ENCODE data around the gene TWF1. TPM values are rescaled to one million over a fixed set of nuclear protein-coding genes. Genes with fewer than 3 reads are reported as not detected.

TWF1 gene
- total and polyA plus RNA-seq, 9 of the 15 experiments (the other 6 are each of a cell fraction or from before 2014, with no cell fraction given): 10.3 to 29.4 (median 23.4) TPM

- TF ChIP-seq TEAD4 (IDR thresholded peaks at IDR 0.05; ENCODE audit: low read length) (no peak), TEAD4 (CRISPR knock-in tag; IDR thresholded peaks at IDR 0.05; ENCODE audit: borderline replicate concordance) (no peak), BCOR (IDR thresholded peaks at IDR 0.05) (no peak), SOX6 (IDR thresholded peaks at IDR 0.05) (peak; percentile 20; the same call in 1 of the 2 replicates), ZBTB40 (IDR thresholded peaks at IDR 0.05) (peak; percentile 23), ZBTB40 (CRISPR knock-in tag; IDR thresholded peaks at IDR 0.05) (no peak), ZKSCAN1 (IDR thresholded peaks at IDR 0.05; ENCODE audit: low read depth, low read length) (no peak), ZNF75A (CRISPR knock-in tag; IDR thresholded peaks at IDR 0.05) (no peak), MNT (conservative IDR thresholded peaks at IDR 0.05) (0 out of 4 replicates have a peak, but pooled peaks have one; percentile 24 to 27), ZBTB8A (IDR thresholded peaks at IDR 0.05; ENCODE audit: partially characterized antibody) (no peak), TAF9B (IDR thresholded peaks at IDR 0.05; ENCODE audit: partially characterized antibody) (peak; percentile 12), EP400 (IDR thresholded peaks at IDR 0.05) (peak; percentile 26; the same call in 1 of the 2 replicates), FOXA3 (CRISPR knock-in tag; conservative IDR thresholded peaks at IDR 0.05 in 1 of 2, IDR thresholded peaks at IDR 0.05 in 1 of 2) (peak in 1 of 2 experiments; percentile 49; a peak in 1 of 4 replicates)
Observed at GRCh38 chr12:43836475-43836989, 30.4 kb upstream of the TWF1 start (continued).
